ENCODE data around the gene YTHDF1.
A peak's percentile ranks its signal among the peaks of the same experiment; 100 is the strongest.
"Not testable (repeated sequence)": the region's sequence is repeated elsewhere in the genome, so short reads cannot be mapped to it uniquely, and the experiment has no call there.

YTHDF1 gene

DNA sequence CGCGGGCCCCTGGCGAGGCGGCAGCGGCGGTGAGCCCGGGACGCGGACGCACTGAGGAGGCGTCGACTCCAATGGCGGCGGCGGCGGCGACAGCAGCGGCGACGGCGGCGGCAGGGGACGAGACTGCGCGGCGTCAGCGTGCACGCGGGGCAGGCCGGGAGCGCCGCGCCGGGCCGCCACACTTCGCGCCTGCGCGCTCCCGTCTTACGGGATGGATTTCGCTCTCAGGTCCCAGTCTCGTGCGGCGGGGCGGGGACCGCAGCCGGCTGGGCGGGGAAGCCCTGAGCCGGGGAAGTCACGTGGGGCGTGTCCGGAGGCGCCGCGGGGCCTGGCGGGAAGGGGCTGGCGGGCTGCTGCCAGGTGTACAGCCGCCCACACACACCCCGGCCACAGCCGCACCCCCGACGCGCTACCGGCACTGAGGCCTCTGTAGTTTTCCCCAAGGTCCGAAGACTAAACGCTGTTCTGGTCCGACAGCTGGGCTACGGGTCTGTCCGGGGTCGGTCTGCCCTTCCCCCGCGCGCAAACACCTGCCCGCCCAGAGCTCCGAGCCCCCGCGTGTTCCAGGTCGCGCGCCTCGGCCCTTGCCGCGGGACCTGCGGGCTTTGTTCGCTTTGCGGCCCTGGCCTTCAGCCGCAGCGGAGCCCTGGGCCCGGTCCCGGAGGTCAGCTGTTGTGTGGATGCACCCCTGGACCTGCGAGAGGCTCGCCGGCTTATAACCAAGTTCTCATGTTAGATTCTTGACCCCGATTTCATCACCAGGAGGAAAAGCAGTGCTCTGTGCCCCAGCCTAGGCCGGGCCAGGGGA is at the start of gene YTHDF1:
Gene YTHDF1 (minus strand): TSS at position 91 of the 808 bp plus-strand sequence. CDS start 239 bp downstream, outside the sequence.
- peak; percentile 83 for DNase-seq (ENCODE audit: low read depth)

- no peak for DNase-seq (ENCODE audit: low read depth)
Measured at GRCh38 chr20:63264519-63264918, 48.6 kb upstream of the YTHDF1 start.

DNA sequence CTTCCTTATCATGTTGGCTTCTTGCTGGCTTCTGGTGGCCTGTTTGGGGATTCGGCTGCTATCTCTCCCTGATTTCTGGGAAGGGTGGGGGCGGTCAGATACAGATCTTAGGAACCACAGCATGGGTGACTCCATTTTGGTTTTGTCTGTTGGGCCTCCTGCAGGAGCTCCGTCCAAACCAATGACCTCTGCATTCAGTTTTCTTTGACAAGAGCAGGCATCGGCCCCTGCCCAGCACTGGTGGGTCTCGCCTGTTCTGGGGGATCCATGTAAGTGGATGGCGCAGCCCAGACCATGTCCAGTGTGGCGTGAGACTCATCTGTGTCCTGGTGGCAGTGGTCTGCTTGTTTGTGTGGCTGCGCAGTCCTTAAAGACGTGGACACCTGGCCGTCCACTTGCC is 48.1 kb upstream of the YTHDF1 start:
- no peak for DNase-seq (ENCODE audit: low read depth)

- DNase-seq (ENCODE audit: low read depth), result no peak
Measured at GRCh38 chr20:63262836-63263235, 46.9 kb upstream of the YTHDF1 start.

GRCh38 chr20:63261795-63262528 is 46.0 kb upstream of the YTHDF1 start:
- DNase-seq (ENCODE audit: low read depth), result no peak

GRCh38 chr20:63261060-63261794 is 45.3 kb upstream of the YTHDF1 start:
- DNase-seq (ENCODE audit: low read depth), result no peak

GRCh38 chr20:63260521-63260920 is 44.6 kb upstream of the YTHDF1 start:
- DNase-seq (ENCODE audit: low read depth), result no peak

GRCh38 chr20:63259734-63260460 is 44.0 kb upstream of the YTHDF1 start:
- DNase-seq (ENCODE audit: low read depth), result no peak

GRCh38 chr20:63258781-63259180 is 42.9 kb upstream of the YTHDF1 start:
- no peak for DNase-seq (ENCODE audit: low read depth)

DNA sequence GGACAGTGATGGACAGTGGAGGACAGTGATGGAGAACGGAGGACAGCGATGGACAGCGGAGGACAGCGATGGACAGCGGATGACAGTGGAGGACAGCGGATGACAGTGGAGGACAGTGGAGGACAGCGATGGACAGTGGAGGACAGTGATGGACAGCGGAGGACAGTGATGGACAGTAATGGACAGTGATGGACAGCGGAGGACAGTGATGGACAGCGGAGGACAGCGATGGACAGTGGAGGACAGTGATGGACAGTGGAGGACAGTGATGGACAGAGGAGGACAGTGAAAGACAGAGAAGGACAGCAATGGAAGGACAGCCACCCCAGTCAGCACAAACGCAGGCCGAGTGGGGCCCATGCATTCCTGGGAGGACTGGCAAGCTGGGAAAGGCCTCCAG is 41.7 kb upstream of the YTHDF1 start:
- no peak for DNase-seq (ENCODE audit: low read depth)

DNA sequence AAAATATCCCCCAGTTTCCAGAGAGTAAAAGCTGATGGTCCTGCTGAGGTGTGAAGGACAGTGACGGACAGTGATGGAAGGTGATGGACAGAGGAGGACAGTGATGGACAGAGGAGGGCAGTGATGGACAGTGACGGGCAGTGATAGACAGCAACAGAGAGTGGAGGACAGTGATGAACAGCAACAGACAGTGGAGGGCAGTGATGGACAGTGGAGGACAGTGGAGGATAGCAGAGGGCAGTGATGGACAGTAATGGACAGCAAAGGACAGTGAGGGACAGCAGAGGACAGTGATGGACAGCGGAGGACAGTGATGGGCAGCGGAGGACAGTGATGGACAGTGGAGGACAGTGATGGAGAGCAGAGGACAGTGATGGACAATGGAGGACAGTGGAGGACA is 41.0 kb upstream of the YTHDF1 start:
- no peak for DNase-seq (ENCODE audit: low read depth)

DNA sequence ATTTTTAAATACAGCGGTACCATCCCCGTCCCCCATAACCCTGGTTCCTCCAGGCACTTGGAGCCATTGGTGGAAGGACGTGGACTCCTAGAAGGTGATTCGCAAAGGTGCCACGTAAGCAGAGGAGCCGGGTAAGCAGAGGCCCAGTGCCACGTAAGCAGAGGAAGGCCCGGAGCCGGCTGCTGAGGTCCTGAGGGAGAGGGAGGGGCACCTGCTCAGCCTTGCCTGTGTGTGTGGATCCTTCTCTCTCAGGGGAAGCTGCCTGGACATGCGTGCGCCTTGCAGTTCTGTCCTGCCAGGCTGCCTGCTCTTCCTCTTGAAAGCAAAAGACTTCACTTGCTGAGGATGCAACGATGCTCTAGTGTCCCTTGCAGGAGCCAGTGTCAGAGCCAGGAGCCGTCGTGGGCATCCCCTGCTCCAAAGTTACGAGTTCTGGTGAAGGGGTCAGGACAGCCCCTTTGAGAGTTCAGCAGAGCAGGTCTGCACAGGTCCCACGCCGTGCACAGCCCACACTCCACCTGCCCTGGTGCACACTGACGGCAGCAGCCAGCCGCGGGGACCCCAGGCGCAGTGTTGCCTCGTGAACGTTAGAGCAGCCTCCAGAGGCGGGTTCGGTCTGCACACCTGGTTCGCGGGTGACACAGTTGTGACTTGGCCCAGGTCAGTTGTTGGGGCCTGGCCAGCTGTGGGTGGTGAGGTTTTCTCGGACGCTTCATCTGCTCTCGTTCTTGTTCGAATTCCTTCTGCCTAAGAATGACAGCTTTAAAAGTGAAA is 40.2 kb upstream of the YTHDF1 start:
- no peak for DNase-seq (ENCODE audit: low read depth)

DNA sequence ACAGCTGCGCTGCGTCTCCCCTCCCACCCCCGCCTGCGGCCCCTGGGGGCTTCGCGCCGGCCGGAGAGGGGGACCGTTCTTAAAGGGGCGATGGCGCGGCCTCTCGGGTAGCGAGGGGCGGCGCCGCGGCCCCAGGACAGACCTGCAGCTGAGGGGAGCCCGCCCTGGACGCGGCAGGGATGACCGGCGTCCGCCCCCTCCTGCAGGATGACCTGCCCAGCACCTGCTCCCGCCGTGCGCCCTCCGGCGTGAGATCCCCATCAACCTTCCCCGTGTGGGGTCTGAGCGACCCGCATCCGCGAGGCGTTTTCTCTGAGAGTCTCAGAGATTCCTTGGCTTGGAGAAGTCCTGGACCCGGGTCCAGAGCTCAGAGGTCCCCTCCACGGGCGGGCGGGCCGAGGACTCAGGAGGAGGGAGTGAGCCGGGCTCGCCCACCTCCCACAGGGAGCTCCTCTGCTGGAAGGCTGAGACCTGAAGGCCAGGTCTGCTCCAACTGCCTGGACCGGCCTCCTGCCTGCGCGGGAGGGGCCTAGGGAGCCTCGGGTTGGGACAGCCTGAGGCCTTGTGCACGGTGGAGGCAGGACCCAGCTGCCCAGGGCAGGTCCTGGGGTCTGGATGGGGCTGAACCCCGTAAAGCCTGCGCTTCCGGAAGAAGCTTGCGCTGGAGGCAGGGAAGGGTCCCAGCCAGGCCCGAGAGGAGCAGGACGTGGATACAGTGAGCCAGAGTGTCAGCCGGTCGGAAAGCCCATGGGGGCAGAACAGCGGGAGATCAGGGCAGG is 38.9 kb upstream of the YTHDF1 start:
- no peak for DNase-seq (ENCODE audit: low read depth)

DNA sequence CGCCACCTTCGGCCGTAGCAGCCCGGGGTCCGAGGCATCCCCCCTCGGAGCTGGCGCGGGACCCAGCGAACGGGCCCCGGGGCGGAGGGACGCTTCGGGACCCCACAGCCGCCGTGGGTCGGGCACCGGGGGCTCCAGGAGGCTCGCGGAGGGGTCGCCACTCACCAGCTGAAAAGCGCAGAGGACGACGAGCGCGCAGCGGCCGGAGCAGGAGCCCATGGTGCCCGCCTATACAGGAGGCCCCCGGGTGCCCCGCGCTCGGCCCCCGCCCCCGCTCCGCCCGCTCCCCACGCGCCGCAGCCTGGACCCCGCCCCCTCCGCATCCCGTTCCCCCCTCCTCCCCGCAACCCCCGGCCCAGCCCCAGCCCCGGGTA is 38.3 kb upstream of the YTHDF1 start, which contains the start of gene NKAIN4:
Gene NKAIN4 (minus strand): TSS at position 232 of the 374 bp plus-strand sequence. CDS start 13 bp downstream, at position 219.
- DNase-seq (ENCODE audit: low read depth), result no peak

DNA sequence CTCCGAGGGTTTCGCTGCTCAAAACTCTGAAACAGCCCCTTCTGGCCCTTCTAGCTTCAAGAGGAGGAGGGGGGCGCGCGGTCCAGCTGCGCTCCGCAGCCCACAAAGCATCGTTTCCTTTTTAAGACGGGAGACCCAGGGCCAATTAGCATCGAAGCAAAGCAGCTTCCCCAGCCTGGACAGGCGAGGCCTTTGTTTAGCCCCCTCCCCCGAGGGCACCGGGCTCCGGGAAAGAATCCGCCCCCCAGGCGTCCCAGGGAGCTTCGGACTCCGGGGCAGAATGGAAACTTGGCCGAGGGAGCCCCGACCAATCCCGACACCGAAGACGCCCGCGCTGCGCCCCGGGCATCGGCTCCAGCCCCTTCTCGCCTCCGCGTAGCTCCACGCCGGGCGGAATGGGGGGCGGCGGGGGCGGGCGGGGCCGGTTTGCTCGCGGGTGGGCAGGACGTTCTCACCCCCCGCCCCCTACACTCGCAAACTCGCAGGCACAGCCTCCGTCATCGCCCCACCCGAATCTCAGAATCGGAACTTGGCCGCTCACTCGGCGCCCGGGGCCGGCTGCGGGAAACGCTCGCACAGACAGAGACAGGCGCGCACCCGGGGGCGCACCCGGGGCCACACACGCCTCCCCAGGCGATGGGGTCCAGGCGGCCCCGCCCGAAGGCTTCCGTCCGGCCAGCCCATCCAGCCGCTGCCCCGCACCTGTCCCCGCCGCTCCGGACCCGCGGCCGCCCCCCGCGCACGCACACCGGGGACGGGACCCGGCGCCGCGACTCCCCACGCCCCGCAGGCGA is 37.7 kb upstream of the YTHDF1 start:
- no peak for DNase-seq (ENCODE audit: low read depth)

- no peak for DNase-seq (ENCODE audit: low read depth)
Measured at GRCh38 chr20:63253065-63253437, 37.1 kb upstream of the YTHDF1 start.

DNA sequence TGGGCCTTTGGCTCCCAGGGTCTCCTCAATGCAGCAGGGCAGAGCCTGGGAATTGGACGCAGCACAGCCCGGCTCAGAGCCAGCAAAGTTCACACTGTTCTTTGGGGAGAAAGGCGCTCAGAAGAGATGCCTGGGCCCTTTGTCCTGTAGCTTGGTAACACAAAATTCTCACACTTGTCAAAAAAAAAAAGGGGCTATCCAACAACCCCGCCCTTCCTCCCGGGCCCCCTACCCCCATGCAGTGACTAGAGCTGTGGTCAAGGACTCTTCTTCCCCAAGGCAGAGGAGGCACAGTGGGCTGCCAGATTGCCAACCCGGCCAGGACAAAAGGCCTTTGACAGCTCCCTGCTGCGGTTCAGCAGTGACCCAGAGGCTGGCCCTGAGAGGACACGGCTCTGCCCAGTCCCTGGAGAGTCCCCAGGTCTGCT is 36.4 kb upstream of the YTHDF1 start:
- DNase-seq (ENCODE audit: low read depth), result no peak

DNA sequence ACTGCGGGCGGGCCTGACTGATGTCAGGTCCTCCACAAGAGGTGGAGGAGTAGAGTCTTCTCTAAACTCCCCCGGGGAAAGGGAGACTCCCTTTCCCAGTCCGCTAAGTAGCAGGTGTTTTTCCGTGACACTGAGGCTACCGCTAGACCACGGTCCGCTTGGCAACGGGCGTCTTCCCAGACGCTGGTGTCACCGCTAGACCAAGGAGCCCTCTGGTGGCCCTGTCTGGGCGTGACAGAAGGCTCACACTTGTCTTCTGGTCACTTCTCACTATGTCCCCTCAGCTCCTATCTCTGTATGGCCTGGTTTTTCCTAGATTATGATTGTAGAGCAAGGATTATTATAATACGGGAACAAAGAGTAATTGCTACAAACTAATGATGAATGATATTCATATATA is 35.4 kb upstream of the YTHDF1 start:
- not testable (repeated sequence) for DNase-seq (ENCODE audit: low read depth)

DNA sequence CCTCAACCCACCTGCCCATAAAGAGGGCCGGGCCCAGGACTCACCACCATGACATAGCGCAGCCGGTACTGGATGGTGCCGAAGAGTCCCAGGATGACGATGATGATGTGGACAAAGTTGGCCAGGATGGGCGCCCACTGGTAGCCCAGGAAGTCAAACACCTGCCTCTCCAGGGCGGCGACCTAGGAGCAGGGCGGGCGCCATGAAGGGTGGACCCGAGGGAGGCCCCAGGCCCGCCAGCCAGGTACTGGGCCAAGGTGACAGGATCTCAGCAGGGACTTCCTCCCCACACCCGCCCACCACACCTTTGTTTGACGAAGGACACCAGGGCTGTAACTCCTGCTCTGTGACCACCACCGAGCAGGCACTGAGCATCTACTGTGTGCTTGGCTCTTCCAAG is 34.0 kb upstream of the YTHDF1 start:
- DNase-seq (ENCODE audit: low read depth), result no peak
